ENCODE results near the gene MACROD1.

MACROD1 gene

DNA sequence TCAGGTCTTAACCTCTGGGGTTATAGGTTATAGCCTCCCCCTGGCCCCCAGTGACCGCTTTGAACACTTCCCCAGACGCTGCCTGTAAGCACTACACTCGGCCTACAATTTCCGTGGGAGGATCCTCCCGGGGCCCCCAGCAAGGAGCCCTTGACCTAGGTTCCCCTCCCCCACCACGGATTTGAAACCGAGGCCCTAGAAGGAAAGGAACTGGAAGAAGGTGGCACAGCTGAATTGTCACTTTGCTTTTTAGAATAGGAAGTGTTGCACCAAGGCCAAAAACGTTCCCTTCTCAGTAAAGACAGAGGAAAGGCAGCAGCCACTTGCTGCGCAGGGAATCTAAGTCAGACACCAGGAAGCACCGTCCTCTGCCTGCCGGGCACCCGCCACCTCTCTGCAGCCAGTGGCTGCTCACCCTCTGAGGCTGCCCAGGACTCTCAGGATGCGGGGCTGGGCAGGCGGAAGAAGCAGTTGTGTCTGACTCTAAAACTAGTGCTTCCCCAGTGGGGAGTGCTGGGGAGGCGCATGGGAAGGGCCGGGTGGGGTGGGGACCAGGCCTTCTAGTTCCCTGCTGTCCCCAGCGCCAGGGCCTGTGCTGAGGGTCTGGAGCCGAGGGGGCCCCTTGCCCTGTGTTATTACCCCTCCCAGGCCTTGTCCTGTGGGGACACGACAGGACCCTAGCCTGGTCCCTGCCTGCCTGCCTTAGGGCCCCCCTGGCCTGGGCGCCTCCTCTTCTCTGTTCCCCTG, 138.1 kb downstream of the MACROD1 start:
- Histone ChIP-seq H3K36me3 (ENCODE audit: low read depth) (no peaks in the 10 kb centered on the region), H3K27ac (ENCODE audit: poor library complexity, severe bottlenecking) (no peak overlapping the region), H3K4me1 (ENCODE audit: insufficient read depth, poor library complexity, severe bottlenecking) (no peaks in the 10 kb centered on the region), H3K27me3 (ENCODE audit: insufficient read depth, poor library complexity, severe bottlenecking) (peaks cover under 1% of the 10 kb centered on the region), H3K9me3 (ENCODE audit: severe bottlenecking) (no peaks in the 10 kb centered on the region), H3K4me3 (ENCODE audit: severe bottlenecking) (no peak overlapping the region)
- no peak for DNase-seq (ENCODE audit: low spot score)
- no peak for ATAC-seq (ENCODE audit: low read depth)
- TF ChIP-seq, protein P1, sequence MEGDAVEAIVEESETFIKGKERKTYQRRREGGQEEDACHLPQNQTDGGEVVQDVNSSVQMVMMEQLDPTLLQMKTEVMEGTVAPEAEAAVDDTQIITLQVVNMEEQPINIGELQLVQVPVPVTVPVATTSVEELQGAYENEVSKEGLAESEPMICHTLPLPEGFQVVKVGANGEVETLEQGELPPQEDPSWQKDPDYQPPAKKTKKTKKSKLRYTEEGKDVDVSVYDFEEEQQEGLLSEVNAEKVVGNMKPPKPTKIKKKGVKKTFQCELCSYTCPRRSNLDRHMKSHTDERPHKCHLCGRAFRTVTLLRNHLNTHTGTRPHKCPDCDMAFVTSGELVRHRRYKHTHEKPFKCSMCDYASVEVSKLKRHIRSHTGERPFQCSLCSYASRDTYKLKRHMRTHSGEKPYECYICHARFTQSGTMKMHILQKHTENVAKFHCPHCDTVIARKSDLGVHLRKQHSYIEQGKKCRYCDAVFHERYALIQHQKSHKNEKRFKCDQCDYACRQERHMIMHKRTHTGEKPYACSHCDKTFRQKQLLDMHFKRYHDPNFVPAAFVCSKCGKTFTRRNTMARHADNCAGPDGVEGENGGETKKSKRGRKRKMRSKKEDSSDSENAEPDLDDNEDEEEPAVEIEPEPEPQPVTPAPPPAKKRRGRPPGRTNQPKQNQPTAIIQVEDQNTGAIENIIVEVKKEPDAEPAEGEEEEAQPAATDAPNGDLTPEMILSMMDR (IDR thresholded peaks at IDR 0.05; ENCODE audit: poor library complexity, severe bottlenecking): no peak

DNA sequence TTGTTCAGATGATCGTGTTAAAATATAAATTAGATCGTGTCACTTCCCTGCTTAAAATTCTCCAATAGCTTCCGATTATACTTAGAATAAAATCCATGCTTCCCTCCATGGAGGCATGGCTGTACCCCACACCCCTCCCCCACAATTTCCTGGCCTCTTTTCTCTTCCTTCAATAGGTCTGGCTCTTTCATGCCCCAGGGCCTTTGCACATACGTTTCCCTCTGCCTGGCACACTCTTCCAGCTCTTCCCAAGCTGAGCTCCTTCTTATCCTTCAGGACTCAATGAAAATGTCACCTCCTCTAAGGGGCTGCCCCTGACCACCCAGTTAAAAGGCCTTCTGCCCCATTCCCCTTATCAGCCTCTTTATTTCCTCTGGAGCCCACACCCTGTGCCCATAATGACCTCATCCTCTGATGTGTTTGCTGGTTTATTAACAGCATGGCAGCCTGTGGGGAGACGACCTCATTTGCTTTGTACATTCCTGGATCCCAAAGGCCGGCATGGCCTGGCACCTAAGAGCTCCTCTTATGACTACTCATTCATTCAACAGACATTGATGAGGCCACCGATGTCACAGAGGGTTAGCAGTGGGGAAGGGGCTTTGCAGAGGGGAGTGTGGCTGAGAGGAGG, 139.2 kb downstream of the MACROD1 start:
- no peak overlapping the region for H3K4me3 ChIP-seq (ENCODE audit: severe bottlenecking)
- no peaks in the 10 kb centered on the region for H3K9me3 ChIP-seq (ENCODE audit: severe bottlenecking)
- no peaks in the 10 kb centered on the region for H3K27me3 ChIP-seq (ENCODE audit: insufficient read depth, poor library complexity, severe bottlenecking)
- TF ChIP-seq, protein P1 (IDR thresholded peaks at IDR 0.05; ENCODE audit: poor library complexity, severe bottlenecking): no peak
- no peak overlapping the region for H3K27ac ChIP-seq (ENCODE audit: poor library complexity, severe bottlenecking)
- DNase-seq (ENCODE audit: low spot score) (no peak), ATAC-seq (ENCODE audit: low read depth) (no peak)
- H3K4me1 ChIP-seq (ENCODE audit: insufficient read depth, poor library complexity, severe bottlenecking): no peaks in the 10 kb centered on the region
- H3K36me3 ChIP-seq (ENCODE audit: low read depth): no peaks in the 10 kb centered on the region

DNA sequence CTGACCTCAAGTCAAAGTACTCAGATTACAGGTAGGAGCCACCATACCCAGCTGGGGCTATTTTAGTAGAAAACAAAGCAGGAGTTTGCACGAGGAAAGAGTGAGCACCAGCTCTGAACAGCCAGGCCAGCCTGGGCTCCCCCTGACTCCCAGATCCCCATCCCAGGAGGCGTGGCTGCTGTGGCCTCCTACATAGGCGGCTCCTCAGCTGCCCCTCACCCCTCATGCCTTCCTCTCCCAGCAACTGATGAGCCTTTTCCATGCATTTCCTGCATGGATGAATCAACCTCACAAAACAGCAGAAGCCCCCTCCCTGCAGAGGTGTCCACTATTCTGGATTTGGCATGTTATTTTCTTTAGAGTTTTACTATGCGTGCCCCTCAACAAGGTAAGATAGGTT, 140.7 kb downstream of the MACROD1 start:
- Histone ChIP-seq H3K36me3 (ENCODE audit: low read depth) (no peaks in the 10 kb centered on the region), H3K27me3 (ENCODE audit: insufficient read depth, poor library complexity, severe bottlenecking) (no peaks in the 10 kb centered on the region), H3K4me3 (ENCODE audit: severe bottlenecking) (no peak overlapping the region), H3K27ac (ENCODE audit: poor library complexity, severe bottlenecking) (no peak overlapping the region), H3K4me1 (ENCODE audit: insufficient read depth, poor library complexity, severe bottlenecking) (peaks cover 2% of the 10 kb centered on the region), H3K9me3 (ENCODE audit: severe bottlenecking) (no peaks in the 10 kb centered on the region)
- TF ChIP-seq, protein P1 (IDR thresholded peaks at IDR 0.05; ENCODE audit: poor library complexity, severe bottlenecking): no peak
- DNase-seq (ENCODE audit: low spot score) (no peak), ATAC-seq (ENCODE audit: low read depth) (no peak)

DNA sequence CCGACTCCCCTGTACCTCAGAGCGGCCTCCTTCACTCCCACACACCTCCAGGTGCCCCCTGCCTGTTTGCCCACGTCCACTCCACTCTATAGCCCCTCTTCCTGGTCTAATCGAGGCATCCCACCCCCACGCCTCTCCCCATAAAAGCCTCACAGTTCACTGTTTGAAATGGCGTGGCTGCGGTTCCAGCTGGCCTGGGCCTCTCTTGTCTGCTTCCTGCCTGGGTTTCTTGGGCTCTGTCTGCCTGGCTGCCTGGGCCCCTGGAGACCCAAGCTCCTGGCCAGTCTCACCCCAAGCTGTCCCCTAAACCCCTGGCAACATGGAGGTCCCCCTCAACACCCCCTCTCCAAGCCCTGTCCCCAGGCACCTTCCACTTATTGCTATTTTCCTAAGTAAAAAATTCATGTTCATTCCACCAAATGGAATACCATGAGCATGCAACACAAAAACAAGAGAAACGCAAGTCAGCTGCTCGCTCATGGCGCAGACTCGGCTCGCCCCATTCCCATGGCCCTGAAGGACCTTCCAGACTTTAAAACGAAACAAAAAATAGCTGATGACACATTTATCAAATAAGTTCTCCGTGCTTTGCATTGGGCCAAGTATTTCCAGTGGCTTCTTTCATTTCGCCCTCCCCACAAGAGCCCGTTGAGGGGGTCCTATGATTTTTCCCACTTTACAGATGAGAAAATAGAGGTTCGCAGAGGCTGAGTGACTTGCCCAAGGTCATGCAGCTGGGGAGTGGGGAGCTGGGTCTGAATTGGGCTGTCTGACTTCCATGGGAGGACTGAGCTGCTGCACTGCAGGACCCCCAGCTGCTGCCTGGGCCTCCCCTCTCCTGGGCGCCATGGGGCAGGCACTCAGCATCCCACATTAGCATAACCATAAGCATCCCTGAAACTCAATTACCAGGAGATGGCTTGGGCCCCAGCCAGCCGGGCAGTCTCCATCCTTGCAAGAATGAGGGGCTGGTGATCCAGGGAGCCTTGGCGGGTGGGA, 141.9 kb downstream of the MACROD1 start:
- Histone ChIP-seq H3K9me3 (ENCODE audit: severe bottlenecking) (no peaks in the 10 kb centered on the region), H3K27me3 (ENCODE audit: insufficient read depth, poor library complexity, severe bottlenecking) (no peaks in the 10 kb centered on the region), H3K27ac (ENCODE audit: poor library complexity, severe bottlenecking) (no peak overlapping the region), H3K36me3 (ENCODE audit: low read depth) (no peaks in the 10 kb centered on the region), H3K4me1 (ENCODE audit: insufficient read depth, poor library complexity, severe bottlenecking) (peaks cover 2% of the 10 kb centered on the region), H3K4me3 (ENCODE audit: severe bottlenecking) (no peak overlapping the region)
- ATAC-seq (ENCODE audit: low read depth): no peak
- no peak for DNase-seq (ENCODE audit: low spot score)
- TF ChIP-seq, protein P1 (IDR thresholded peaks at IDR 0.05; ENCODE audit: poor library complexity, severe bottlenecking): no peak
